T-helper 22 cell (primary cell): ENCODE data around the gene KIRREL2.

ENCODE experiments used
- DNase-seq: peaks from one replicate; pipeline ENCODE4 v3.0.0-alpha.2; 2020; ENCODE audit warnings: low read depth

KIRREL2 gene

DNA sequence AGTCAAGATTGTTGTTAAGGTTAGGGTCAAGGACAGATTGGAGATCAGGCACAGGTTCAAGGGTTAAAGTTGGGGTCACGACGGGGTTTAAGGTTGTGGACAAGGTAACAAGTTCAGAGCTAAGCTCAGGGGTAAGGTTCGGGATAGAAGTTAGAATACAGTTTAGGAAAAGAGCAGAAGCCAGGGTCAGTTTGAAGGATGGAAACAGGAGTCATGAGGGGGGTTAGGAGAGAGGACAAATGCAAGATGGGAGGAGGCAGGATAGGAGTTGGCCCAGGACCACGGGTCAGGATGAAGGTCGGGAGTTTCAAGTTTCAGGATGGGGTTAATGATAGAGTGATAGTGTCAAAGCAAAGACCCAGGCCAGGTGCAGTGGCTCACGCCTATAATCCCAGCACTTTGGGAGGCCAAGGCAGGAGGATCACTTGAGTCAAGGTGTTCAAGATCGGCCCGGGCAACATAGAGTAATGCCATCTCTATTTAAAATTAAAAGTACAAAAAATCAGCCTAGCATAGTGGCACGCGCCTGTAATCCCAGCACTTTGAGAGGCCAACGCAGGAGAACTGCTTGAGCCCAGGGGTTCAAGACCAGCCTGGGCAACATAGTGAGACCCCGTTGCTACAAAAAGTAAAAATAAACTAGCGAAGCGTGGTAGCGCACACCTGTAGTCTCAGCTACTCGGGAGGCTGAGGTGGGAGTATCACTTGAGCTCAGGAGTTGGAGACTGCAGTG lies 12.1 kb upstream of the KIRREL2 start:
- DNase-seq: no peak

DNA sequence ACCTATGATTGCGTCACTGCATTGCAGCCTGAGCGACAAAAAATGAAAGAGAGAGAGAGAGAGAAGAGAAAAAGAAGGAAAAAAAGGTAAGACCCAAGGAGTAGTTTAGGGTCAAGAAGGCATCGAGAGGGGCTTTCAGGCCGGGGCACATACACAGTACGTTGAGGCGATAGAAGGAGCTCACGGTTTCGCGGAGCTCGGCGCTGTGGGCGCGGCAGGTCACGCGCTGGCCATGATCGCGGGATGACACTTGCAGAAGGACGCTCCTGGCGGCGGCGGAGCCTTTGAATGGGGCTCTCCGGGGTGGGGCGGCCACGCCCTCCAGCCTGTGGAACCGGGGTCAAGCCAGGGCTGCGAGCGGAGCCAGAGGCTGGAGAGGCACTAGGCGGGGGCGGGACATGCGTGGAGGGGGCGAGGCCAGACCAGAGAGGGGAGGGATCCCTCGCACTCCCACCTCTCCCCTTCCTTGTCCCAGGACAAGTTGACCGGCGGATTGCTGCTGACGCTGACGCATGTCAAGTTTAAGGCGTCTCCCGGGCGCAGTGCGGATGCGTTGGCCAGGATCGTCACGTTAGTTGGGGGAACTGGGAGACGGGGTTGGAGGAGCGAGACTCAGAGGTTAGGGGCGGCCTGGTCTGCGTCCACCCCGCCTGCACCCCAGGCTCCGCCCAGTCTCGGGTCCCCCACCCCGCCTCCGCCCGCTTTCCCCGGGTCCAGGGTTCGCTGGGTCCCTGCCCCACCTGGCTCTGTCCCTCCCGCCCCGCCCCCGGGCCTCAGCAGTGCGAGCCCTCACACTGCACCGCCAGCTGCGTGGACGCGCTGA lies 11.3 kb upstream of the KIRREL2 start:
- DNase-seq: no peak

DNA sequence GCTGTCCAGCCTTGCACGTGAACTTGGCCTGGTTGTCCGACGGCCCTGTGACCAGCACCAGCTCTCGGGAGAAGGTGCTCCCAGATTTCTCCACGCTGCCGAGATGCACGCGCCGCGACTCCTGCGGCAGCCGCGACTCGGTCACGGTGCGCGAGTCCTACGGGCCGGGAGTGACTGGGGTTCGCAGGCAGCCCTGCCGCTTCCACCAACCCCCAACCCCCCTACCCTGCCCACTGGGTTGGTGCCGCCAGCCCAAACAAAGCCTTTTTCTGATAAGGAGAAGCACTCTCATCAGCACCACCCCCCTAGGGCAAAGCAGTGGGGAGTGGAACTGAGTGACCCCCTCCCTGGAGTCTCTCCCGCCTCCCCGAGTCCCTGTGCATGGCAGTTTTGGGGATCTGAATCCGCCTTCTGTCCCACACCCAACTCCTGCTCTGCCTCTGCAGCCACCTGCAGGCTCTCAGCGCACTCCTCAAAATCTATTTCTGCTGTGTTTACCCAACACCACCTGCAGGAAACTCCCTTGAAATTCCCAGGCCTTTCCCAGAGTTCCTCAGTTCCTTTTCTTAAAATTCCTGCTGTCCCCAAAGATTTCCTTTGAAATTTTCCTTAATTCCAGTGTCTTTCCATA lies 10.6 kb upstream of the KIRREL2 start:
- DNase-seq: no peak

DNA sequence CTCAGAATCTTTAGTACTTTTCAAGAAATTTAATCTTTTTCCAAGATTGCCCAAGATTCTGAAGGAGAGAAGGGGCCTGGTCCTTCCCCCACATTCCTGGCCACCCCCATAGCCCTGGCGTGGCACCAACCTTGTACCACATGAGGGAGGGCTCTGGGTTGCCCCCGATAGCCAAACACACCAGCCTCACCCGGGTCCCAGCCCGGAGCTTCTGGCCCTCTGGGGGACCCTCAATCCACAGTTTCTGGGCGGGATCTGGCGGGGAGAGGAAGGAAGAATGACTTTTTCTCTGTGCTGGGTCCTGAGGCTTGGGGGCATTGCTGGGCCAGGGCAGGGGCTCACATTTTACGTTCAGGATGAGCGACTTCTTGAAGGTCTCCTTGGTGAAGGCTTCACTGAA lies 8.8 kb upstream of the KIRREL2 start:
- DNase-seq: no peak

DNA sequence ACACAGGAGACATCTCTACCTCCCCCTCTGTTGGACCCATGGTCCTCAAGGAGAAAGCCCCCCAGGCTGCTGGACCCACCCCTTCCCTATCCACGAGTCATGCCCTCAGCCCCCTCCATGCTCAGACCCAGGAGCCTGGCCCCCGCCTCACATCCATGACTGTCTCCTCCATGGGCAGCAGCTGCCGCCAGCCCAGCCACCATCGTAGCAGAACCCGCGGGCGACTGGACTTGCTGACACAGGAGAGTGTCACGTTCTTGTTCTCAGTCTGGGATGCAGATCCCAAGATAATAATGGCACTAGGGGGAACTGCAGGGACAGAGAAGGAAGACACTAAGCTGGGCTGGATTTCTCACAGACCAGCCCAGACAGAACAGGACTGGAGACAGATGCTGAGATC lies 8.2 kb upstream of the KIRREL2 start:
- no peak for DNase-seq

DNA sequence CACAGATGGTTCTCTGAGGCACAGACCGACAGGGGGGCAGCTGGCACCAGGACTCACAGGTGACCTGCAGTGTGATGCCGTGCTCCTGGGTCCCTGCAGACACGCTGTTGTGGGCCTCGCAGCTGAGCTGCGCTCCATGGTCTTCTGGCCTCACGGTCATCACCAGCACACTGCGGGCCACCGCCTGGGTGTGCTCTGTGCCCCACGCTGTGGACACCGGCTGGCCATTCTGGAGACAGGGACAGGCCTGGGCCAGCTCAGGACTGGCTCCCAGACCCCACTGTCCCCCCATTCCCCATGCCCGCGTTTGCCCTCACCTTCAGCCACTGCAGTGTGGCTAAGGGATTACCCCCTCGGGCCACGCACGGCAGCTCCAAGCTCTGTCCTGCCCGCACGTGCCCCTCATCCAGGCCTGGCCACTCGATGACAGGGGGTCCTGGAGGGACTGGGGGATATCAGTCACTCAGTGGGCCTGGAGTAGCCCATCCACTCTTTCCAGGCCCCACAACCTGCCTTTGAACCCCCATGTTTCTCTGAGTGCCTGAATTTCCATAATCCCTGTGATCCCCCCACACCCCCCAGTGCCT lies 7.7 kb upstream of the KIRREL2 start:
- no peak for DNase-seq

DNA sequence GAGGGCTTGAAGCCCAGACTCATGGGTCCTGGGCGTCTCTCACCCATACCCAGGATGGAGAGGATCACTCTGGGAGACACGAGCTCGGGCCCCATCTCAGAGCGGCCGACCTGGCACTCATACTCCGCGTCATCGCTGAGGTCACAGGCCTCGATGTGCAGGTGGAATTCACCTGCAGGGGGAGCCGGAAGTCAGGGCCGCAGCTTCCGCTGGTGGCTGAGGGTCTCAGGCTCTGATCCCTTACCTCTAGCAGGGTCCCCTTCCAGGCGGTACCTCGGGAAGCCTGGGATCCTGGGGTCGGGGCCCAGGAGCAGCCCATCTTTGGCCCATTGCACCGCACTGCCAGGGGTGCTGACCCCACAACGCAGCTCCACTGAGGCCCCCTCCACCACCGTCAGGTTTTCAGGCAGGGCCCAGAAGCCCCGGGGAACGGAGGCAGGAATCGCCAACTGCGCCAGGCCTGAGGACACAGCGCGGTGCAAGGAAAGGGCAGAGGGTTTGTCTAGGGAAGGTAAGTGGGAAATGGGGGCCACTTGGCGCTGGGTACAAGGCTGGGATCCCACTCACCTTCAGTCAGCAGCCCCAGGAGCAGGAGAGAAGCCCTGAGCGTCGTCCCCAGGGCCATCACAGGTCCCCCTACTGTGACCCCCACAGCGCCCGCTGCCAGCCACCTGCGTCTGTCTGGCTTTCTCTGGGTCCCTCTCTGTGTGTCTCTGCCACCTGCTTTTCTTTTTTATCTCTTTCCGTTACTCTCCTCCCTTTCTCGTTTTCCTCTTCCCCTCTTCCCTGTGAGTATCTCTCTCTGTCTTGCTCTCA lies 5.3 kb upstream of the KIRREL2 start:
- no peak for DNase-seq

DNA sequence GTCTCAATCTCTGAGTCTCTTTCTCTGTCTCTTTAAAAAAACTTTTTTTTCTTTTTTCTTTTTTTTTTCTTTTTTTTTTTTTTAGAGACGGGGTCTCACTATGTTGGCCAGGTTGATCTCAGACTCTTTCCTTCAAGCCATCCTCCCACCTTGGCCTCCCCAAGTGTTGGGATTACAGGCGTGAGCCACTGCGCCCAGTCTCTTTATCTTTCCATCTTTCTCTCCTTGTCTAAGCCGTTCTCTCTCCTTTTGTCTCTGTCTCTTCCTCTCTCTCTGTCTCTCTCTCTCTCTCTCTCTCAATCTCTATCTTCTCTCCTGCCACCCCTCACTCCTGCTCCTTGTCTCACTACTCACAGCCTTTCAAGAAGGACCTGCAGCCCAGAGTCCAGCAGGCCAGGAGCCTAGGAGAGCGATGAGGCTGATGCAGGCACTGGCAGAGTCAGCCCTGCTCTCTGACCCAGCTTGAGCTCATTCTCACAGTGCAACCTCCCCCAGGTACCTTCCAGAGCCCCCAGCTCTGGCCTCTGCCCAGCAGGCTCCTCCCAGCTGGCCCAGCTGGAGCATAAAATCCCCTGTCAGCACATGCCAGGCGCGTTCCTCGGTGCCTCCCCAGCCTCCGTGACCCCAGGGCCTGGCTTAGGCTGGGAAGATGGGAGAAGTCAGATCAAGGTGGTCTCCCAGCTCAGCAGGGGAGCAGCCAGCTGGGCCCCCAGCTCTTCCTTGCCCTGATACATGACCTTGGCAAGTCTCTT lies 4.5 kb upstream of the KIRREL2 start, which contains the start of gene NPHS1:
Gene NPHS1, minus strand, starts transcription at position 476 of the 752 bp plus-strand sequence. CDS start 667 bp downstream, outside the sequence.
- no peak for DNase-seq

DNA sequence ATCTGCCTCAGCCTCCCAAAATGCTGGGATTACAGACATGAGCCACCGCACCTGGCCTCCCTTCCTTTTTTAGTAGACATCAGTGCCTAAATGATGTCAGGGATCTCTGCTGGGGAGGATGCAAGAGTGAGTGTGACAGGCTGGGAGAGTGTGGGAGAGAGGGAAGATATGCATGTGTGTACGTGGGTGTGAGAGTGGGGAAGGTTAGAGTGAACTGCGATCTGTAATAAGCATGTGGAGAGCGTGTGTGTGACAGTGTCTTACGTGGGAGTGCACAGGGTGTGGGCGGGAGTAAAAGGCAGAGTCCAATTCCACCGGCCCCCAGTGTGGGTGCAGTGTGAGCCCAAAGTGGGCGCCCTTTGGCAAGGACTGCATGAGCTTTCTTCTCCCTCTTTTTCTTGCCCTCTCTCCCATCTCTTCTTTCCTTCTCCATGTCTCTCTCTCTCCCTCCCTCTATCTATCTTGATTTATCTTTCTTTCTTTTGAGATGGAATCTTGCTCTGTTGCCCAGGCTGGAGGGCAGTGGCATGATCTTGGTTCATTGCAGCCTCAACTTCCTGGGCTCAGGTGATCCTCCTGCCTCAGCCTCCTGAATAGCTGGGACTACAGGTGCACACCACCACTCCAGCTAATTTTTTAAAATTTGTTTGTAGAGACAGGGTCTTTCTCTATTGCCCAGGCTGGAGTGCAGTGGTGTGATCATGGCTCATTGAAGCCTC lies 3.5 kb upstream of the KIRREL2 start:
- DNase-seq: no peak

DNA sequence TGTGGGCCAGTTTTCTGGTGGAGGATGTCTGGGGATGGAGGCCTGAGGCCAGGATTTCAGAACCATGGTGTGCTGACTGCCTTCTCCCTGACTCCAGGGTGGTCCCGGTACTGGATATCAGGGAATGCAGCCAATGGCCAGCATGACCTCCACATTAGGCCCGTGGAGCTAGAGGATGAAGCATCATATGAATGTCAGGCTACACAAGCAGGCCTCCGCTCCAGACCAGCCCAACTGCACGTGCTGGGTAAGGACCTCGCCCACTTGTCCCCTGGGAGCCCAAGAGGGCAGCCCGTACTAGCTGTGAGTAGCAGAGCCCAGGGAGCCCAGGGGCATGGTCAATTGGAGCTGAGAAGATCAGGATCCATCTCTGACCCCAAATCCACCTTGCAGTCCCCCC lies 1.6 kb downstream of the KIRREL2 start:
- DNase-seq: no peak

DNA sequence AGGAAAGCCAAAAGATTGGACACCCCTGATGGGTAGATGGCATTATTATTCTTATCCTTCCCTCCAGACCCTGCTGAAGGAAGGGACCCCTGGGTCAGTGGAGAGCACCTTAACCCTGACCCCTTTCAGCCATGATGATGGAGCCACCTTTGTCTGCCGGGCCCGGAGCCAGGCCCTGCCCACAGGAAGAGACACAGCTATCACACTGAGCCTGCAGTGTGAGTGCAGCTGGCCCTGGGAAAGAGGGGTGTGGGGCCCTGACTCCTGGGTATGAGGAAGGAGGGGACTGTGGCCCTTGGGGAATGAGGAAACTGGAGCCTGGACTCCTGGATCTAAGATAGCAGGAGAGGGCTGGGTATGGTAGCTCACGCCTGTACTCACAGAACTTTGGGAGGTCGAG lies 2.7 kb downstream of the KIRREL2 start:
- DNase-seq: no peak

DNA sequence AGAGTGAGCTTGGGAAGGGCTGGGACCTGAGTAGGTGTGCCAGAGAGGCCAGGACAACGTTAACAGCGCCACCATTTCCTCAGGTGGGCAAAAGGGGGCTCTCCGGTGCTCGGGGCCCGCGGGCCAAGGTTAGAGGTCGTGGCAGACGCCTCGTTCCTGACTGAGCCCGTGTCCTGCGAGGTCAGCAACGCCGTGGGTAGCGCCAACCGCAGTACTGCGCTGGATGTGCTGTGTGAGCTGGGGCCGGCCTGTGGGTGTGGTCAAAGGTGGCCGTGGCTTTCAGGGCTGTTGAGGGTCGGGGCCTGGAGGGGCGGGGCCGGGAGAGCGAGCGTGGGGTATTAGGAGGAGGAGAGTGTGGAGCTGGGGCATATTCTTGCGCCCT lies 3.7 kb downstream of the KIRREL2 start:
- DNase-seq: no peak

DNA sequence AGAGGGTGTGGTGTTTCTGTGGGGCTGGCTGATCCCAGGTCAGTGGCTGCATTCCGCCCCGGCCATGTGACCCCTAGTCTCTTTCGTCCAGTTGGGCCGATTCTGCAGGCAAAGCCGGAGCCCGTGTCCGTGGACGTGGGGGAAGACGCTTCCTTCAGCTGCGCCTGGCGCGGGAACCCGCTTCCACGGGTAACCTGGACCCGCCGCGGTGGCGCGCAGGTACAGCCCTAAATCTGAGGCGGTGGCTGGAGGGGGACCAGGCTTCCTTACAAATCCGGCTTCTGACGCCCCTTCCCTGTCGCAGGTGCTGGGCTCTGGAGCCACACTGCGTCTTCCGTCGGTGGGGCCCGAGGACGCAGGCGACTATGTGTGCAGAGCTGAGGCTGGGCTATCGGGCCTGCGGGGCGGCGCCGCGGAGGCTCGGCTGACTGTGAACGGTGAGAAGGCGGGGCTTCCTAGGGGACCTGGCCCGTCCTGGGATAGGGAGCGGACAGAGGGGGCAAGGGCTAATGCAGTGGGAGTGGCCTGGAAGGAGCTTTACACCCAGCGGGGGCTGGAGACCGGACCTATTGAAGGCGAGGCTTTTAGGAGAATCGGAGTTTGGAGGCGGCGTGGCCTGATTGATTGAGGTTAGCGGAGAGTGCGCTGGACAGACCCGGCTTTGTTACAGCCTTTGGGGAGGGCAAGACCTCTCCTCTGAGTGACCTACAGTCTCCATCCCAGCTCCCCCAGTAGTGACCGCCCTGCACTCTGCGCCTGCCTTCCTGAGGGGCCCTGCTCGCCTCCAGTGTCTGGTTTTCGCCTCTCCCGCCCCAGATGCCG lies 4.3 kb downstream of the KIRREL2 start:
- DNase-seq: no peak

DNA sequence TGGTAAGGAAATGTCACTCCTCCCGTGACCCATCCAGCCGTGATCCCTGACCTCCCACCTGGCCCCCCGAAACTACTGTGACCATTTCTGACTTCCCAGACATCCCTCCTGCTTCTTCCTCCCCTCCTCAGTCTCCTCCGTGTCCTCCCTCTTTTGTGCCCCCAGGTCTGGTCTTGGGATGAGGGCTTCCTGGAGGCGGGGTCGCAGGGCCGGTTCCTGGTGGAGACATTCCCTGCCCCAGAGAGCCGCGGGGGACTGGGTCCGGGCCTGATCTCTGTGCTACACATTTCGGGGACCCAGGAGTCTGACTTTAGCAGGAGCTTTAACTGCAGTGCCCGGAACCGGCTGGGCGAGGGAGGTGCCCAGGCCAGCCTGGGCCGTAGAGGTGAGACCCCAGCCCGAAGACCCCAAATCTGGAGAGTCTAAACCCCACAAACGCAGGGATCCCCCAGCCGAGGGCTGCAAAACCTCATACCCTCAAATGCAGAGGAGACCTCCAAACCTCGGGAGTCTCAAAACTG lies 5.0 kb downstream of the KIRREL2 start:
- no peak for DNase-seq

DNA sequence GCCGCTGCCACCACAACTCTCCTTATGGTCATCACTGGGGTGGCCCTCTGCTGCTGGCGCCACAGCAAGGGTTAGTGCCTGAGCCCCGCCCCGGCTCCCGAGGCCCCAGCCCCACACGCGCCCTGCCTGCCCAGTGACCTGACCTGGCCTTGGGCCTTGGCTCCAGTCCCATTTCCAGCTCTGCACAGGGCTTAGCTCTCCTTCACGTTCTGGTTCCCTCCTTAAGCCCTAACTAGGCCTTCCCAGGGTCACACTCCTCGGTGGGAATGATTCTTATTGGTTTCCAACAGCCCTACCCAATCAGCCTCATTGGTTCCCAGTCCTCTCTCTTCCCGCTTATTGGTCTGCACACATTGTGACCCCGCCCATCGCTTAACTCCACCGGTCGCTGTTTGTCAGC lies 5.8 kb downstream of the KIRREL2 start:
- no peak for DNase-seq

DNA sequence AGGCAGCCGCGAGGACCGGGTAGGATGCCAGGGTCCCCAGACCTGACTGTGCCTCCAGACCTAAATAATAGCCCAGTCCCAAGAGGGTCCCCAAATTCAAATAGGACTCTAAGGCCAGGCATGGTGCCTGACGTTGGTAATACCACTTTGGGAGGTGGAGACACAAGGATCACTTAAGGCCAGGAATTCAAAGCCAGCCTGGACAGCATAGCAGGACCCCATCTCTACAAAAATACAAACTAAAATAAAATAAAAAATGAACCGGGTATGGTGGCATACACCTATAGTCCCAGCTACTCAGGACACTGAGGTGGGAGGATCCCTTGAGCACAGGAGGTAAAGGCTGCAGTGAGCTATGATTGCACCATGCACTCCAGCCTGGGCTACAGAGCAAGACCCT lies 6.3 kb downstream of the KIRREL2 start:
- no peak for DNase-seq

DNA sequence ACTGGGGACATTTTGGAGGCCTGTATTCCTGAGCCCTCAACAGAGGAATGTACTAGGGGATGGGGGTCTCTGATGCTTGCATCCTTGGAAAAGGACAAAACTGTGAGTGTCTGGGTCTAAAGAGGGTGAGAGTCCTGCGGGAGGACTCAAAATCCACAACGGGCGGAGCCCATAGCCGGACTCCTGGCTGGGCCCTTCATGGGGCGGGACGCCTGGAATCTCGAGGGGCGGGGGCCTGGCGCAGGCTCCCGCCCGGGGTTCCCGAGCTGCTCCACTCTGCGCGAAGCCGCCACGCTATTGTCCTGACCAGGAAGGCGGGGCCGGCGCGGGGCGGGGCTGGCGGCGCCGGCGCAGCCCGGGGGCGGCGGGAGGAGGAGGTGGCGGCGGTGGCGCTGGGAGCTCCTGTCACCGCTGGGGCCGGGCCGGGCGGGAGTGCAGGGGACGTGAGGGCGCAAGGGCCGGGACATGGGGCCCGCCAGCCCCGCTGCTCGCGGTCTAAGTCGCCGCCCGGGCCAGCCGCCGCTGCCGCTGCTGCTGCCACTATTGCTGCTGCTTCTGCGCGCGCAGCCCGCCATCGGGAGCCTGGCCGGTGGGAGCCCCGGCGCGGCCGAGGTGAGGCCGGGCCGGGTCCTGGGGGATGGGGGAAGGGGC lies 11.6 kb downstream of the KIRREL2 start, which contains the start of gene APLP1:
Gene APLP1, plus strand, starts transcription at position 403 of the 651 bp plus-strand sequence. Its CDS starts 63 bp downstream, at position 466.
- DNase-seq: peak; percentile 40

DNA sequence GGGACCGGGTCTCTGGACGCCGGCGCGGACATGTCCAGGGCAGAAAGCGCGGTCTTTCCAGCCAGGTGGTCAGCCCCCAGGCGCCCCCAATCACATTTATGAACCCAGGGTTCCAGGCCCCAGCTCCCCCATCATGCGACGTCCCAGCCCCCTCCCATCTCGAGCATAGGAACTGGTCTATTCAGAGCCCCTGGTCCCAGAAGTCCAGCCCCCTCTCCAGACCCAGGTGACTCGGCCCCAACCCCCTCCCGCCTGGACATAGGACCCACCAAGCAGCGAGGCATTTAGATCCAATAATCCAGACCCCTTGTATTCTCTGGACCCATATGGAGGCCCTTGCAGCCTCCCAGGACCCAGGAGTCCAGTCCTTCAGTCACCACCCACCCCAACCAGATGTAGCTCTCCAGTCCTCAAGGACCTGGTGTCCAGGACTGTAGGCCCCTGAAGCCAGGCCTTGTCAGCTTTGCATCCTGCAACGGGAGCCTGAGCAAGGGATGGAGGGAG lies 12.2 kb downstream of the KIRREL2 start:
- no peak for DNase-seq
